Aorta (tissue), 5 donors: ENCODE data around the gene CDK9. TPM values are rescaled to one million over a fixed set of nuclear protein-coding genes. Genes with fewer than 3 reads are reported as not detected.

Source experiments
- ATAC-seq: fragments of 200-7000 bp; cut with Tn5 transposase; one replicate; pipeline ENCODE4 v1.9.1; 2022; ENCODE audit warnings: moderate library complexity; ENCODE audit not compliant: low FRiP score
- DNase-seq, 2 donors: peaks; one replicate each; pipeline ENCODE4 v3.0.0-alpha.2; 2020
- H3K27ac ChIP-seq, 2 donors: one replicate each; pipeline ENCODE4 v1.5.1; 2013; ENCODE audit warnings: low read length in 2 of 2, mild to moderate bottlenecking in 2 of 2, moderate library complexity in 2 of 2, control low read depth in 1 of 2, inconsistent platforms in 1 of 2, low read depth in 1 of 2
- H3K27me3 ChIP-seq, 2 donors: one replicate each; pipeline ENCODE4 v1.6.1; 2013; ENCODE audit warnings: control low read depth in 1 of 2, low read length in 1 of 2, mild to moderate bottlenecking in 1 of 2, moderate library complexity in 1 of 2; ENCODE audit not compliant: insufficient read depth in 2 of 2, control insufficient read depth in 1 of 2
- H3K36me3 ChIP-seq, 2 donors: one replicate each; pipeline ENCODE4 v1.6.1; 2013; ENCODE audit warnings: control low read depth in 1 of 2, low read length in 1 of 2, mild to moderate bottlenecking in 1 of 2; ENCODE audit not compliant: insufficient read depth in 2 of 2, control insufficient read depth in 1 of 2
- H3K4me1 ChIP-seq, 2 donors: one replicate each; pipeline ENCODE4 v1.6.1; 2013; ENCODE audit warnings: low read length in 2 of 2, control low read depth in 1 of 2, mild to moderate bottlenecking in 1 of 2, moderate library complexity in 1 of 2; ENCODE audit not compliant: insufficient read depth in 2 of 2, control insufficient read depth in 1 of 2
- H3K4me3 ChIP-seq, 2 donors: one replicate each; pipeline ENCODE4 v1.5.1; 2013; ENCODE audit warnings: low read length in 2 of 2, control low read depth in 1 of 2, mild to moderate bottlenecking in 1 of 2
- H3K9me3 ChIP-seq: one replicate; pipeline ENCODE4 v1.6.1; 2013; ENCODE audit warnings: mild to moderate bottlenecking, low read length; ENCODE audit not compliant: control insufficient read depth
- WGBS, 2 donors: extraction: QIAGEN DNeasy Blood & Tissue Kit; methylation state at CpG; one replicate each; pipeline ENCODE4 v1.1.7; 2013; 5-methylcytosine and 5-hydroxymethylcytosine counted together
- intact Hi-C, 2 donors: fragments of 100-400 bp; cut with DNase I; formaldehyde crosslinking; loops; one replicate each; pipeline versions ENCODE4 v1.14.2 to v1.15.0; 2022
- polyA plus RNA-seq, 2 donors: library from polyadenylated mRNA; stranded (reverse); fragments of 200-250 nt; gene quantifications; one replicate each; pipeline ENCODE4 v1.2.3, GENCODE V29; 2013
- total RNA-seq, 2 donors: library from RNA; stranded (reverse); fragmentation: NEBNext Ultra II Directional; extraction: Animal tissue kit (Norgen Biotek cat#: 25700); gene quantifications; one replicate each; pipeline ENCODE4 v1.2.1, GENCODE V29; 2021
- donor health status: healthy with polysubstance abuse.
- donor health status: Bipolar disorder and iron deficiency.
- donor health status: DM: no; HTN: no; CAD: no.
- donor health status: DM: no; HTN: no; CAD: no.
- donor health status: DM: yes; HTN: yes; CAD: no.

The CDK9 gene
- total and polyA plus RNA-seq, 4 donors: 29.3 to 131 (median 109) TPM

DNA sequence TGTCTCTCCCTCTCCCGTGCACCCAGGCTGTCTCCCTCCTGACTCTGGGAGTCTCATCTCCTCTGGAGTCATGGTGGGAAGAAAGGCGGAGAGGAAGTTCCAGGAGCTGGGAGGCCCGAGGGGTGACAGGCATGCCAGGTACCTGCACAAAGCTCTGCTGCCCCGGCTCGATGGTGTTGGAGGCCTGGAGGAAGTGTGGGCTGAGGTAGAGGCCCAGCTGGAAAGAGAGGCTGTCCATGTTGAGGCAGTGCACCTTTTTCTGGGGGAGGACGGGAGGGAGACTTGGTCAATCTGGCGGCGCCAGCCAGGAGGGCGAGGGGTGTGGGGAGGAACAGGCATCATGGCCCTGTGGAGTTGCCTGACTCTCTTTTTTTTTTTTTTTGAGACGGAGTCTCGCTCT lies 32.7 kb downstream of the CDK9 start:
- Histone ChIP-seq H3K36me3 (peaks cover 0 to 11% of the 10 kb centered on the region in 2 donors), H3K27me3 (no peaks in the 10 kb centered on the region), H3K27ac (no peak overlapping the region), H3K4me3 (no peak overlapping the region), H3K9me3 (no peaks in the 10 kb centered on the region), H3K4me1 (no peaks in the 10 kb centered on the region)
- DNase-seq: no peak
- WGBS, 2 donors: 91 to 93% methylated on average over 5 to 11 of the region's 11 CpGs
- intact Hi-C loops: no loop called here
- ATAC-seq: no peak

DNA sequence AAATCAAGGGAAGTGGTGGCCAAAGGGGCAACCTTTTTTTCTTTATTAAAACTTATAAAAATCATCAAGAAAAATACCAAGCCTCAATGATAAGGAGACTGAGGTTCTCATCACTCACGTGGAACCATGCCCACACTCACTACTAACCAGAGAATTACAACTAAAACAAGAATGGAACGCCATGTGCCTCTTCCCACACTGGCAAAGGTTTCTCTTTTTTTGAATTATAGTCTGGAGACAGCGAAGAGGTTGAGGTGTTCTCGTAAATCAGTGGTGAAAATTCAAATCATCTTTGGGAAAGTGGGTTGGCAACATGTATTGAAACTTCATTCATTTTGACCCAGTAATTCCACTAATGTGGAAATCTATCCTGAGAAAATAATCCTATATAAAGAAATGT lies 36.3 kb downstream of the CDK9 start:
- DNase-seq: no peak
- Histone ChIP-seq H3K36me3 (peaks cover 0 to 6% of the 10 kb centered on the region in 2 donors), H3K4me1 (no peaks in the 10 kb centered on the region), H3K9me3 (no peaks in the 10 kb centered on the region), H3K27me3 (no peaks in the 10 kb centered on the region), H3K4me3 (no peak overlapping the region), H3K27ac (no peak overlapping the region)
- no peak for ATAC-seq
- intact Hi-C loops: no loop called here
- 29 to 33% methylated on average over 4 of the region's 4 CpGs for WGBS, 2 donors

DNA sequence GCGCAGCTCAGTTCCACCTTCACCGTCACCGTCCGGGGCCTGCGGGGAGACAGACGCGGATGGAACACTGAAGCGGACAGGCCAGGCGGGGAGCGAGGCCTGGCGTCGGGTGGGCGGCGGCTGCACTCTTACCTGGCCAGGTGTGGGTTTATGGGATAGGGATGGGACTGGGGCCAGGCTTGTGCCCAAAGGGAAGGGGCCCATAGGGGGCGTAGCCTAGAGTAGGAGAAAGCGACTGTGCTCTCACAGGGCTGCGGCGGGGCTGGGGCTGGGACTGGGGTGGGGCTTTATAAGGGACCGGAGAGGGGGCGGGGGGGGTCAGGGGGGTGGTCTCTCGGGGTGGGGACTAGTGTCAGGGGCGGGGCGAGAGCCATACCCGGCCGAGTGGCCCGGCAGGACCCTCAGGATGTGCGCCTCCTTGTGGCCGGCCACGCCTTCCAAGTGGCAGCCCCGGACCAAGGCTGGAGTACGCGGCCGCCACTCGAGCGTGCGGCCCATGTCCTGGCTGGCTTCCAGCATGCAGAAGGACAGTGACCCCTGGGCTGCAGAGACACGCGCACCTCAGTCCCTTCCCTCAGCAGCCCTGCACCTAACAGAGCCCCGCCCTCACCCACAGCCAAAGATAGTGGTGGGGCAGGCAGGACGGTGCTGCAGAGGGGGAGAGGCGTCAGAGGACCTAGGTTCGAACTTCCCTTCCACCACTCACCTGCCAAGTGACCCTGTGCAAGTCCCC lies 39.7 kb downstream of the CDK9 start:
- no peak overlapping the region for H3K27ac ChIP-seq
- WGBS, 2 donors: 64 to 68% methylated on average over 31 to 42 of the region's 42 CpGs
- intact Hi-C loops: loop anchor here (1.0 to 5.0 kb wide), 3 partner anchors 17 to 47 kb away; no protein-coding TSS in a partner anchor

GRCh38 chr9:127826253-127826913 lies 40.5 kb downstream of the CDK9 start:
- H3K4me1 ChIP-seq: no peaks in the 10 kb centered on the region
- intact Hi-C loops: loop anchor here (5.0 kb wide), 2 partner anchors 36 to 46 kb away; no protein-coding TSS in a partner anchor
- no peak overlapping the region for H3K27ac ChIP-seq
- DNase-seq: no peak
- H3K9me3 ChIP-seq: no peaks in the 10 kb centered on the region
- WGBS, 2 donors: 61% methylated on average over 7 of the region's 7 CpGs
- H3K36me3 ChIP-seq: peaks cover 0 to 2% of the 10 kb centered on the region in 2 donors
- H3K4me3 ChIP-seq: no peak overlapping the region
- no peaks in the 10 kb centered on the region for H3K27me3 ChIP-seq
- no peak for ATAC-seq

More for the DNA sequence above, 39.7 kb downstream of the CDK9 start:
- H3K4me3 ChIP-seq: no peak overlapping the region
- H3K27me3 ChIP-seq: no peaks in the 10 kb centered on the region
- DNase-seq (no peak), ATAC-seq (no peak)
- no peaks in the 10 kb centered on the region for H3K9me3 ChIP-seq
- H3K36me3 ChIP-seq: peaks cover 0 to 2% of the 10 kb centered on the region in 2 donors
- no peaks in the 10 kb centered on the region for H3K4me1 ChIP-seq

DNA sequence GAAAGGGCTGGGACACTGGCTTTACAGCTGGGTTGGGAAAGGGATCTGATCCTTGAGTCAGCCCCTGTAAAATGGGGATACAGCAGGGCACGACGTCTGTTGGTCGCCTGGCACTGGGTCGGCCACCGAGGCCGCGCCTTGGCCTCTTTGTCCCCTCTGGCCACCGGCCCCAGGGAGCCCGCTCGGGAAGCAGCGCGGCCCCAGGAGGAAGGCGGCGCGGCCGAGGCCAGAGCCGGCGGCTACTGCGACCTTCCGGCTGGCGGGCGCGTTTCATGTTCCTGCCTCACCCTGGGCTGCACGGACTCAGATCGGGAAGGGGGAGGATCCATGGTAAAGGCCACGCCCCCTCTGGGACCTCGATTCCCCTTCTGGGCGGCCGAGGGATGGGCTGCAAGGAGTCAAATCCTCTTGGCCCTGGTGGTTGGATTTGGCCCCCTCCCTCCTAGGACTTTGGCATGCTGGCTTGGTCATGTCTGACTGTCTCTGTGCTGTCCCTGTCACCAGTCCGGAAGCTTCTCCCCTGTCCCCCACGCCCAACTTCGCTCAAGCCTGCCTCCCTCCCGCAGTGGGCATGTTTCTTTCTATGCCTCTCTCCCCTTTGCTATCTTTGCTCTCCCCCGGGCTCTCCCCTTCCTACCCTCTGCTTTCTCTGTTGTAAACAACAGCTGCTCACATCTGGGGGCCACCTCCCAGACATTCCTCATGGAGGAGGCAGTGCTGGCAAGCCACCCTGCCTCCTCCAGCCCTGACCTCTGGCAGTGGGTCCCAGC lies 42.6 kb downstream of the CDK9 start:
- no peaks in the 10 kb centered on the region for H3K27me3 ChIP-seq
- intact Hi-C loops: loop anchor here (5.0 kb wide), 2 partner anchors 34 to 44 kb away; no protein-coding TSS in a partner anchor
- ATAC-seq (peak; percentile 90), DNase-seq (peak; percentile 94 to 95)
- no peaks in the 10 kb centered on the region for H3K4me1 ChIP-seq
- H3K27ac ChIP-seq: peak overlapping the region; percentile 29 to 70
- no peak overlapping the region for H3K4me3 ChIP-seq
- no peaks in the 10 kb centered on the region for H3K9me3 ChIP-seq
- 16 to 21% methylated on average over 32 to 34 of the region's 34 CpGs for WGBS, 2 donors
- H3K36me3 ChIP-seq: peaks cover 0 to 2% of the 10 kb centered on the region in 2 donors

DNA sequence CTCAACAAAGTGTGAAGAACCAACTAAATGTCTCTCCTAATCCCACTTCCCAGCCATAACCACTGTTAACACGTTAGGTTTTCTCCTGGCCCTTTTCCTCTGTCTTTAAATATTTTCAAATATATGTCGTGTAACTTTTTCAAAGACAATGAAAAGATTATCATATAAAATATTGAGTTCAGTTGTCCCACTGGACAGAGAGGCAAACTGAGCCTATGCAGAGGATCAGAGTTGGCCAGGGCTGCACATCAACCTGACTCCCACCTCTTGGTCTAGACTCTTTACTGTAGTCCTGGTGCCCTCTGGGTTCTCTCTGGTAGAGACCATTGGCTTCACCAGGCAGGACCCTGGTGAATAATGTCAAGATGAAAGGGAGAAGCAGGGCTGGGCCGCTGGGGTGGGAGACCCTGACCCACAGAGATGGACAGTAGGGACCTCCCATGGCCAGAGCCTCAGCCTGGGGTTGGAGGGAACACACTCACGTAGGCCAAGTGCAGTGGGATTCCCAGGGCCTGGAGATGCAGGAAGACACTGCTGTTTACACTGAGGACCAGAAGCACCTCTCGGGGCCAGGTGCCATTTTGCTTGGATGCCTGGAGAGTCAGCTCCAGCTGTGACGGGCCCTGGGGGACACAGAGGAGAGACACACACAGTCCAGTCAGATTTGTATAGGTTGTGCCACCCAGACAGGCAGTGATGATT lies 43.5 kb downstream of the CDK9 start:
- no peaks in the 10 kb centered on the region for H3K9me3 ChIP-seq
- peak overlapping the region in 1 of 2 donors; percentile 9 for H3K27ac ChIP-seq
- DNase-seq: no peak
- H3K4me1 ChIP-seq: no peaks in the 10 kb centered on the region
- 80 to 84% methylated on average over 6 of the region's 6 CpGs for WGBS, 2 donors
- H3K27me3 ChIP-seq: no peaks in the 10 kb centered on the region
- no peak overlapping the region for H3K4me3 ChIP-seq
- intact Hi-C loops: loop anchor here (5.0 kb wide), 2 partner anchors 33 to 43 kb away; no protein-coding TSS in a partner anchor
- peaks cover 0 to 2% of the 10 kb centered on the region in 2 donors for H3K36me3 ChIP-seq
- no peak for ATAC-seq

GRCh38 chr9:127832248-127832647 lies 46.4 kb downstream of the CDK9 start:
- WGBS, 2 donors: 8 to 9% methylated on average over 7 of the region's 7 CpGs
- peak overlapping the region in 1 of 2 donors; percentile 65 for H3K27ac ChIP-seq
- DNase-seq (peak in 1 of 2 donors; percentile 70), ATAC-seq (no peak)
- H3K27me3 ChIP-seq: no peaks in the 10 kb centered on the region
- peaks cover 0 to 2% of the 10 kb centered on the region in 2 donors for H3K4me1 ChIP-seq
- no peaks in the 10 kb centered on the region for H3K9me3 ChIP-seq
- H3K4me3 ChIP-seq: no peak overlapping the region
- intact Hi-C loops: no loop called here
- peaks cover 0 to 2% of the 10 kb centered on the region in 2 donors for H3K36me3 ChIP-seq

- Histone ChIP-seq H3K27me3 (no peaks in the 10 kb centered on the region), H3K9me3 (no peaks in the 10 kb centered on the region), H3K4me3 (no peak overlapping the region), H3K36me3 (peaks cover 0 to 2% of the 10 kb centered on the region in 2 donors), H3K4me1 (peaks cover 0 to 3% of the 10 kb centered on the region in 2 donors), H3K27ac (no peak overlapping the region)
- DNase-seq (no peak), ATAC-seq (no peak)
- 1 to 3% methylated on average over 1 of the region's 1 CpG for WGBS, 2 donors
- intact Hi-C loops: no loop called here
These were observed 47.7 kb downstream of the CDK9 start for GRCh38 chr9:127833555-127833954.
